ENCODE data around the gene PUSL1. TPM values are rescaled to one million over a fixed set of nuclear protein-coding genes. Genes with fewer than 3 reads are reported as not detected.

Gene PUSL1
- total and polyA plus RNA-seq, 8 donors: 5.9 to 64.9 (median 25.5) TPM; not detected in 1

- intact Hi-C loops (cut with DNase I; ENCODE audit: low total_unique reads): no loop called here
- Histone ChIP-seq H3K27me3 (no peaks in the 10 kb centered on the region), H3K36me3 (peaks cover 16 to 36% (median 25%) of the 10 kb centered on the region in 4 donors), H3K4me1 (peaks cover 28 to 64% (median 60%) of the 10 kb centered on the region in 4 donors), H3K27ac (no peak overlapping the region), H3K9me3 (no peaks in the 10 kb centered on the region), H3K4me3 (no peak overlapping the region)
- no peak for DNase-seq
- TF ChIP-seq POLR2AphosphoS5 (IDR thresholded peaks at IDR 0.05): no peak
- no peak for TF ChIP-seq EP300 (IDR thresholded peaks at IDR 0.05)
- TF ChIP-seq CTCF (IDR thresholded peaks at IDR 0.05): no peak
- TF ChIP-seq POLR2A (IDR thresholded peaks at IDR 0.05): no peak
- 64 to 86% (median 79%) methylated on average over 15 of the region's 15 CpGs; no CpG with 5 or more reads in 1 of the 5 donors for WGBS, 5 donors
Observed at GRCh38 chr1:1328254-1328653, 19.9 kb downstream of the PUSL1 start.

- H3K27me3 ChIP-seq: no peaks in the 10 kb centered on the region
- TF ChIP-seq POLR2AphosphoS5 (IDR thresholded peaks at IDR 0.05) (peak in 2 of 3 donors; percentile 42 to 44), EP300 (IDR thresholded peaks at IDR 0.05) (no peak)
- H3K4me1 ChIP-seq: peaks cover 26 to 62% (median 57%) of the 10 kb centered on the region in 4 donors
- WGBS, 5 donors: 90 to 93% (median 91%) methylated on average over 51 to 58 of the region's 58 CpGs
- H3K9me3 ChIP-seq: no peaks in the 10 kb centered on the region
- peaks cover 16 to 36% (median 25%) of the 10 kb centered on the region in 4 donors for H3K36me3 ChIP-seq
- H3K4me3 ChIP-seq: no peak overlapping the region
- no peak overlapping the region for H3K27ac ChIP-seq
- DNase-seq: no peak
- intact Hi-C loops (cut with DNase I; ENCODE audit: low total_unique reads): no loop called here
Observed at GRCh38 chr1:1329304-1330210, 21.2 kb downstream of the PUSL1 start.

- H3K27ac ChIP-seq: peak overlapping the region in 1 of 5 donors; percentile 45
- 32 to 48% (median 38%) methylated on average over 3 to 15 of the region's 15 CpGs for WGBS, 5 donors
- no peak for DNase-seq
- no peaks in the 10 kb centered on the region for H3K27me3 ChIP-seq
- no peak overlapping the region for H3K4me3 ChIP-seq
- TF ChIP-seq POLR2A (IDR thresholded peaks at IDR 0.05) (no peak), POLR2AphosphoS5 (IDR thresholded peaks at IDR 0.05) (no peak), CTCF (IDR thresholded peaks at IDR 0.05) (no peak), EP300 (IDR thresholded peaks at IDR 0.05) (no peak)
- H3K4me1 ChIP-seq: peaks cover 22 to 56% (median 50%) of the 10 kb centered on the region in 4 donors
- no peaks in the 10 kb centered on the region for H3K9me3 ChIP-seq
- intact Hi-C loops (cut with DNase I; ENCODE audit: low total_unique reads): no loop called here
- H3K36me3 ChIP-seq: peaks cover 16 to 40% (median 32%) of the 10 kb centered on the region in 4 donors
Observed at GRCh38 chr1:1330366-1331067, 22.1 kb downstream of the PUSL1 start.

GRCh38 chr1:1331068-1331965 is 22.9 kb downstream of the PUSL1 start, which contains the start of gene TAS1R3:
Gene TAS1R3 (plus strand): TSS chr1:1331280. CDS start chr1:1331346, 66 bp downstream.
- intact Hi-C loops (cut with DNase I; ENCODE audit: low total_unique reads): no loop called here
- Histone ChIP-seq H3K36me3 (peaks cover 16 to 42% (median 40%) of the 10 kb centered on the region in 4 donors), H3K9me3 (no peaks in the 10 kb centered on the region), H3K27me3 (no peaks in the 10 kb centered on the region), H3K27ac (peak within 1 kb of the TSS in 1 of 5 donors; percentile 45), H3K4me1 (peaks cover 14 to 48% (median 42%) of the 10 kb centered on the region in 4 donors), H3K4me3 (peak within 1 kb of the TSS in 1 of 4 donors; percentile 13)
- WGBS, 5 donors: 54 to 76% (median 65%) methylated on average over 22 to 41 of the region's 41 CpGs
- peak in 1 of 2 donors; percentile 47 for DNase-seq
- TF ChIP-seq EP300 (IDR thresholded peaks at IDR 0.05): no peak
- TF ChIP-seq POLR2A (IDR thresholded peaks at IDR 0.05): no peak
- no peak for TF ChIP-seq CTCF (IDR thresholded peaks at IDR 0.05)
- TF ChIP-seq POLR2AphosphoS5 (IDR thresholded peaks at IDR 0.05): no peak

Data from stomach (tissue), 9 donors.